RCC 7860 (cell line): Measurements from ENCODE around the gene PAQR3.

Experiments used
- DNase-seq: peaks from one replicate; pipeline ENCODE4 v3.0.0-alpha.2; 2015; ENCODE audit warnings: low spot score
- FAIRE-seq: peaks from 2 replicates; lab custom pipeline; 2012; peaks lifted over from hg19 to GRCh38; lab: Jason Lieb, UNC

PAQR3 gene, protein sequence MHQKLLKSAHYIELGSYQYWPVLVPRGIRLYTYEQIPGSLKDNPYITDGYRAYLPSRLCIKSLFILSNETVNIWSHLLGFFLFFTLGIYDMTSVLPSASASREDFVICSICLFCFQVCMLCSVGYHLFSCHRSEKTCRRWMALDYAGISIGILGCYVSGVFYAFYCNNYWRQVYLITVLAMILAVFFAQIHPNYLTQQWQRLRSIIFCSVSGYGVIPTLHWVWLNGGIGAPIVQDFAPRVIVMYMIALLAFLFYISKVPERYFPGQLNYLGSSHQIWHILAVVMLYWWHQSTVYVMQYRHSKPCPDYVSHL

DNA sequence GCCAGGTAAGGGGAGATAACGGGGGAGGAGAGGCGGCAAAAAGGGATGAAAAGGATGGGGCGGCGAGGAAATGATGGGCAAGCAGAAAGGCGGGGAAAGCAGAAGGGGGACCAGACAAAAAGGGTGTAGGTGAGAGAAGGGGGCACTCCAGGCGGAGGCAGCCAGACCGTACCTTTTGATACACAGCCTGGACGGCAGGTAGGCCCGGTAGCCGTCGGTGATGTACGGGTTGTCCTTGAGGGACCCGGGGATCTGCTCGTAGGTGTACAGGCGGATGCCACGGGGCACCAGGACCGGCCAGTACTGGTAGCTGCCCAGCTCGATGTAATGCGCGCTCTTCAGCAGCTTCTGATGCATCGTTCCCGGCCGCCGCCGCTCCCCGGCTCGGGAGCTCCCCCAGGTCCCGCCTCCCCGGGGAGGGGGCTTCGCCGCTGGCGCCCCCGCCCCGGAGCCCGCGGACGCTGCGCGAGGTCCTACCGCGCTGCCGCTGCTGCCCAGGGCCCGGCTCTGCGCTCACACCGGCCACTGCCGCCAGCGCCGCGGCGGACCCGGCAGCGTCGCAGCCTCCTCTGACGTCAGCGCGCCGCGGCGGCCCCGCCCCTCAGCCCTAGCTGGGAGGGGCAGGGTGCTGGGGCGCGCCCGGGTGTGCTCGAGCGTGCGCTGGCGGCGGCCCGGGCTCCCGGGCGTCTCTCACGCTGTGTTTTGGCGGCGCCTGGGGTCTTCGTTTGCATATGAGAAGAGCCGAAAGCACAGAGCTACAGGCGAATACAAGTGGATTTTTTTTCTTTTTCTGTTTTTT, at the start of gene PAQR3:
PAQR3 (minus strand) TSS at position 571 of the 799 bp plus-strand sequence; CDS start at position 357, 214 bp downstream.
- DNase-seq = peak; percentile 56
- FAIRE-seq = no peak

DNA sequence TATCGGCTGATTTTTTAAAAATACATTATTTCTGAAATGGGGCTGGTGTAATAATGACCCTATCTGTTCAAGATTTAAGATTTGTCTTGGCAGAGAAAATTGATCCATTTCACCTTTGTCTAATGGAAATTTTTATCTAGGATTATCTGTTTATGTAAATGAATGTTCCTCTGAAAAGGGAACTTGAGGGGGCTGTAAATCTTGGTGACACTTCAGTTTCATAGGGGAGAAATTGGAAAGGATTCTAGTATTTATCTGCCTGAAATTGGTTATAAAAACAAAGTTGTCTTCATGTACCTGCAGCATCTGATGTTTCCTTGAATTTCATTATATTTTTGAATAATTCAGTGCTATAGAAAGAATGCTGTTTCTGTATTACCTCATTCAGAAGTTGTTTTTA, 48.4 kb upstream of the PAQR3 start:
- FAIRE-seq = no peak
- no peak for DNase-seq

DNA sequence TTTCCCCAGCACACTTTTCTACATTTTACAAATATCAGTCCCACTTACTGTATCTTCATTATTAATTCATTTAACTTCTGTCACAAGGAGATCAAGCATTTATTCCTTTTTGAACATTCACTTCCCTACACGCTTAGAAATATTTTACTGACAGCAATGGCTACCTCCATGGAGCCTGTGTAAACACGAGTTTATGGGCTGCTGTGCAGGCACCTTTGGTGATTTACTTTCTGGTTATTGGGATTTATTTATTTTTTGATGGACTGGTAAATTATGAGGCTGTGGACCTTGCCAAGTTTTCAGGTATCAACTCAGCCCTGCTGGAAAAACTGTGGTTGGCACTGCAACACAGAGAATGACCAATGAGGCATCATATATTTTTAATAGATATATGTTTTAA, 45.4 kb upstream of the PAQR3 start:
- FAIRE-seq (no peak), DNase-seq (no peak)

DNA sequence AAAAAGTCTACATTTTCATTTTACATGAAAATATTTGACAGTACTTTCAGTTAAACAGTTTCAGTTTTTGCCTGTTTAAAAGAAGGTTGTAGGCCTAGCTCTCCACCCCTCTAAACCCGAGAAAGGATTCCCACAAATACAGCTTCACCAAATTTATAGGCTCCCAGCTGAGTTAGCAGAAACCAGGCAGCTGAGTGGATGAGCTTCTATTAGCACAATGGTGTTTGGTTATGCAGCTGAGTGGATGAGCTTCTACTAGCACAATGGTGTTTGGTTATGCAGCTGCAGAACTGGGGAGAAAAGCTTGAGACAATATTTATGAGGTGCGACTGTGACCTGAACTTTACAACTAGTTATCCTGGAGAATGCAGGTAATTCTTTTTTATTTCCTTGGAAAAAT, 36.6 kb upstream of the PAQR3 start:
- no peak for FAIRE-seq
- no peak for DNase-seq

DNA sequence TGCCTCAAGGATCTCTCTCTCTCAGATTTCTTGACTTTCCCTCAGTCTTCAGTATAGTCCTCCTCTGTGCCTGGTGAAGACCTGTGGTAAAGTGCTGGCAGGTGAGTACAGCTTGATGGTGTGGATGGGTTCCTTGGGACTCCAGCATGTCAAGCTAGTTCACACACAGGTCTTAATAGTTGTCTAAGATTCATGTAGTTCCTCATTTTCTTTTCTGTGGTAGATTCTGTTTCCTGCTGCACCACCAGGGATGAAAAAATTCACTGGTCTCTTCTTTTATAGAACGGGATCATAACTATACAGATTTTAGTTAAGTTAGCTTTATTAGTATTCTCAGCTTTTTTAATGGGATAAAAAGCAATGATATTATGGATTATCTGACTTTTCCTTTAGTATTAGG, 32.5 kb upstream of the PAQR3 start:
- DNase-seq = no peak
- no peak for FAIRE-seq

DNA sequence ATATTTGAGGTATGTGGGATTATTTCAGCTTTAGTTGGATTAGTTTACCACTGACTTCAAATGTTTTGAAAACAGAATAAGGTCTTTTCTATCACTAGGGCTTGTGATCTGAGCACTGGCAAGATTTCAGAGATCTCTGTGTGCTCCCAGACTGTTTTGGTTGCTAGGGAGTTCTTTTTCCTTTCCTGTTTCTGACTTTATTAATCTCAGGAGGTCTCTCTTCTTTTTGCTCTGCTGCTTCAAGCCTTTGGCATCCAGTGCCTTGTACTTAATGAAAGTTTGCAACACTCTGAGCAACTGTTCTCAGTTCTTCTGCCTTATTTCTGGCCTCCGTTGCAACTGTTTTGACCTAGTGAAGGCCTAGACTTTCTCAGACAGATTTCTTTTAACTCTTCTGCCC, 32.1 kb upstream of the PAQR3 start:
- DNase-seq = no peak
- no peak for FAIRE-seq

DNA sequence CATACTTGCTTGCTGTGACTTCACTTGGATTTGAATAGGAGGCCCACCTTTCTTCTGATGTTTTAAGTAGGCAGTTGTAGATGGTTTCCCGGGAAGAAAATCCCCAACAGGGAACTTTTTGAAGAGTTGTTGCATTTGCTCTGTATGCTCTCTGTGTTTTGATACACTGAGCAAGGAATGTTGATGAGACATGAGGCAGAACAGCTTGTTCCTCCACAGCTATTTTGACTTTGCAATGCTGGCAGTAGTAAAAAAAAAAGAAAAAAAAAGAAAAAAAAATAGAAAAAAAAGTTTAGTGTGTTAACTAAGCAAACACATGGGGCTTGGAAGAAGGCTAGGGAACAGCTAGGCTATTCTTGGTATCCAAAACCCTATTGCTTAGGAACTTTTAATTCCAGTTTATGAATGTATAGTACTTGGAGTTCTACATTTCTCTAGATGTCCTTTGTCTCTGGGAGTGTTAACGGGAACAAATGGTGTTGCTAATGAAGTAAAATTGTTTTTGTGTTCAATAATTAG, 23.4 kb upstream of the PAQR3 start:
- DNase-seq (no peak), FAIRE-seq (no peak)

DNA sequence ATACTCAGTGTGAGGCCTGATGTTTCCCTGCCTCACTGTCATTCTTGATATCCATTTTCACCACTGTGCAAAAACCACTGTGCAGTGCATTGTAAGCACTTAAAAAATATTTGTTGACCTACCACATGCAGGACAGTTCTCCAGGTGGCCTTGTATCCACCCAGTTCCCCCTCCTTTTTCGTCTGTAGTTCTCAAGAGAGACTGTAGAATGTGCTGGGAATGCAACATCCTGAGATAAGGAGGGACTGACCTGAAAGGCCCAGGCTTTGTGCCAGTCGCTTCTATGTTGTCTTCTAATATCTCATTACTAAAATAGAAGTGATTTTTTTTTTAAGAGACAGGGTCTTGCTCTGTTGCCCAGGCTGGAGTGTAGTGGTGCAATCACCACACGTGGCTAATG, 21.7 kb upstream of the PAQR3 start:
- FAIRE-seq = no peak
- DNase-seq = no peak

DNA sequence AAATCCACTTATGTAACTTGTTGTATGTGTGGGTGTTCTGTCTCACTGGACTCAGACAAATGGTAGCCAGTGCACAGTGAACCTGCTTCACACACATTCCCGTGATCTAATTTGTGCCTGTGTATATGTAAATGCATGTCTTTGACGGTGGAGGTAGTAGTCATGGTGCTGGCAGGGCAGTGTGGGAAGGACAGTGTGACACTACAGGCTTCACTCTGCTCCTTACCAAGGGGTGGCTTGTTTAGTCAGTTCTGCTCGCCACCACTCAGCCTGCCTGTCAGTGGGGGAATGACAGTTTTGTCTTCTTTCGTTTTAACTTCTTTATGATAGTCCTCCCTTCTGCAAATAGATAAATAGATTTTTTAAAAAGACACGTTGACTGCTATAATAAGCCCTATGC, 17.7 kb upstream of the PAQR3 start:
- FAIRE-seq (no peak), DNase-seq (no peak)

DNA sequence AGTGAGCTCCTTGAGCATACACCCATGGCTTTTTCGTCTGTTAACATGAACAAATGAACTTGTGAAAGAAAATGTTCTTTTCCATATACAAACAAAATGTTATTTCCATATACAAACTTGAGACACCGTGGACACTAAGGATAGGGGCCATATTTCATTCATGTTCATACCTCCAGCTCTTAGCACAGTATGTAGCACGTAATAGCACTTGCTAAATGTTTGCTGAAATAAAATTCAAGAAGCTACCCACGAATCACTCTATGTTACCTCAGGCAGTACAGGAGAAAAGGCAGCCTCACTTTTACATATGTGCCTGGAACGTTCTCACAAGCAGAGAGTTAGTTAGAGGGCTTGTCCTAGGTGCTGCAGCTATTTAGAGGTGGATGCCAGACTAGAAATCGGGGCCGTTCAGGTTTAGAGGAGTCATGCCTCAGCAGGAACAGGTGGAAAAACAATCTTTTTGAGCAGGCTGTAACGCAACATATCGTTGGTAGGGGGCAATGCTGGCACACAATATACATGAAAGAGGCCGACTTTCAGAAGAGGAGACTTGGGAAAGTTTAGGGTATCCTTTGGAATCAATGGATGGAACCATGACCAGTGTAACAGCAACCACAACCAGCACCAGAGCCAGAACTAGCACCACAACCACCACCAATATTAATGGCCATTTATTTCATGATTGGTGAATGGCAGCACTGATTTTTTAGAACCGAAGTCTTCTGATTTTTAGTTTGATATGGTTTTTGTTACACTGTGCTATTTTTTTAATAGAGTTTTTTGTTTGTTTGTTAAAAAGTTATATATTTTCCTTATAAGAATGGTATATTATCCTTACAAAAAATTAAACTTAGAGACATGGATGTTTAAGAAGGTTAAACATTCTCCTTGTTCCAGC, 14.8 kb upstream of the PAQR3 start:
- no peak for FAIRE-seq
- DNase-seq = no peak

DNA sequence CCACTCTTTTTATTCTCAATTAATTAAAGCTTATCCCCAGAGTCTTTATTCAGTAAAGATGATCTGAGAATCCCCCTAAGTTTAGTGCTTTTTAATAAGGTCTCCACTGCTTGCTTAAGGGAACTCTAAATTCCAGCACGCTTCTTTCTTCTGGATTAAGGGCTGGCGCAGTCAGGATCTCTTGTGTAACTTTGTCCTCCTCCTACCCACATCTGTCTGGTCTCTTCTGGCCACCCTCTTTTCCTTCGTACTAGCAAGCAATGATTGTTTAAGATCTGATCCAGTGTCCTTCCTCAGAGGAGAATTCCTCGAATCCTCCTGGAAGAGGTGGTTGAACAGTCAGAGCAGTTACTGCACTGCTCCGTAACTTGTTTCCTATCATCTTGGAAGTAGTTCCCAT, 14.0 kb upstream of the PAQR3 start:
- FAIRE-seq (no peak), DNase-seq (no peak)

DNA sequence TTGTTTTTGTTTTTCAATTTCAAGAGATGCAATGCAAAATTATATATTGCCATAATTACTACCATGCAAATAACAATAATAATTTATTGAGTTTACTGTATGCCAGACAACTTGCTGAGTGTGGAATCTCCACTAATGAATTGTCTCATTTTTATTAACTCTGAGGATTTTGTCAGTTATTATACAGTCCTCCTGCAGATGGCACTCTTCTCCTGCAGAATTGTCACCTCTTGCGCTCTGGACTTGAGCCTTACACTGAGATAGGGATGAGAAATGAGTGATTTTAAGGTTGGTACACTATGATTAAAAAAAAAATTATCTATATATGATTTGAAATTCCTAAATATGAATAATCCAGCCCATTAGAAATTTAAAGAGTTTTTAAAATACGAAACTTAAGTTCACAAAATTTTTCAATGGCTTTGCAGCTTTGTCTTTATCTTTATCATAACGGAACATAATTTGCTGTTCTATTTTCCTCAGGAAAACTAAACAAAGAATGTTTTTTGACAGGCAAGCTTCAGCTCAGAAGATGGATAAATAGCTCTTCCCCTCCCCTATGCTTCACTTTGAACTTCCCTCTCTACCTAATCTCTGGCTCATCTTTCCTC, 12.7 kb upstream of the PAQR3 start:
- FAIRE-seq = peak; percentile 75
- peak; percentile 32 for DNase-seq

DNA sequence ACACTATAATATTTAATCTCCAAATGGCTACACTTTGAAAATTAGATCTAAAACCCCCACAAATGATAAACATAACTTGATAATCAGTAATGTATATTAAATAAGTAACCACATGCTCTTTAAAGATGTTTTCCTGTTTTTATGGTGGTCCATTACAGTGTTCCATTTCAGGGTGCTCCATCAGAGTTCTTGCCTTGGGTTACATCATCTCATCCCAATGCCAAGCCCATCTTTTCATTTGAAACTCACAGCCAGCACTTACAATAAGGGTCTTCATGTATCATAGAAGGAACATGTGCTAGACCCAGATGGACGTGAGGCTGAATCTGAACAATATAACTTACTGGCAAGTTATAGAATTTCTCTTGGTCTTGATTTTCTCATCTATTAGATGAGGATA, 10.5 kb upstream of the PAQR3 start:
- FAIRE-seq (no peak), DNase-seq (no peak)

DNA sequence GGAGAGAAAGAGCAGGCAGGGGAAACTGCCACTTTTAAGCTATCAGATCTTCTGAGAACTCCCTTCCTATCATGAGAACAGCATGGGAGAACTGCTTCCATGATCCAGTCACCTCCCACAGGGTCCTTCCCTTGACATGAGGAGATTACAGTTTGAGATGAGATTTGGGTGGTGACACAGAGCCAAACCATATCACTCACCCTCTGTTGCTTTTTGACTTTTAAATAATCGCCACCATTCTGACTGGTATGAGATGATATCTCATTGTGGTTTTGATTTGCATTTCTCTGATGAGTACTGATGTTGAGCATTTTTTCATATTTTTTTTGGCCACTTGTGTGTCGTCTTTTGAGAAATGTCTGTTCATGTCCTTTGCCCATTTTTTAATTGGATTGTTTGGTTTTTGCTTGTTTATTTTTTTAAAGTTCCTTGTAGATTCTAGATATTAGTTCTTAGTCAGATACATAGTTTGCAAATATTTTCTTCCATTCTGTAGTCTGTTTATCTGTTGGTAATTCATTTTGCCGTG, 6.5 kb upstream of the PAQR3 start:
- FAIRE-seq (no peak), DNase-seq (no peak)

DNA sequence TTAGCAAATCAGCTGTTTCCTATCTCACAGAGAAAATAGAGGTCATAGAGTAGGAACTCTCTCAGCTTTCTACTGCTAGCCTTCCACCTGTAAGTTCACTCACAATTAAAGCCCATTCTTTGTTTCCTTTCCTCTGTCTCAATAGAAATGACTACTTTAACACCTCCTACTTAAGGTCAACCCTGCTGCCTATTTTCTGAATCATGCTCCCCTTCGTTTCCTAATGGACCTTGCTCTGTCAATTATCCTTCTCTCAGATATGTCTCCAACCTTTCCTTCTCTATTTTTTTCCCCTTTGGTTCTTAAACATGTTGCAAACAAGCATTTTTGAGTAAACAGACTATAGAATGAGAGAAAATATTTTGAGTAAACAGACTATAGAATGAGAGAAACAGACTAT, 5.1 kb upstream of the PAQR3 start:
- DNase-seq (no peak), FAIRE-seq (no peak)

DNA sequence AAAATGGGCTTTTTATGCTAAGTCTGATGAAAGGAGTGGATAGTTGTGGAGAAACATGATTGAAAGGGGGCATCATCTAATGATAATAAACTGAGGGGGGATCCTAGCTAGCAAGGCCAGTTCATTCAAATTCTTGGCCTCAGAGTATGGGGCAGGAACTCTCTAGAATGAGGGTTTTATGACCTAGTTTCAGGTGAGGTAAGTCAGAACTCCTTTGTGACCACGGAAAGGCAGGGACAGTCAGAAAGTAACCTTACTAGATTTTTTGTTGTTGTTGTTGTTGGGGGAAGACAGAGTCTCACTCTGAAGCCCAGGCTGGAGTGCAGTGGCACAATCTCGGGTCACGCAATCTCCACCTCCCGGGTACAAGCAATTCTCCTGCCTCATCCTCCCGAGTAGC, 1.5 kb upstream of the PAQR3 start:
- FAIRE-seq (no peak), DNase-seq (no peak)

DNA sequence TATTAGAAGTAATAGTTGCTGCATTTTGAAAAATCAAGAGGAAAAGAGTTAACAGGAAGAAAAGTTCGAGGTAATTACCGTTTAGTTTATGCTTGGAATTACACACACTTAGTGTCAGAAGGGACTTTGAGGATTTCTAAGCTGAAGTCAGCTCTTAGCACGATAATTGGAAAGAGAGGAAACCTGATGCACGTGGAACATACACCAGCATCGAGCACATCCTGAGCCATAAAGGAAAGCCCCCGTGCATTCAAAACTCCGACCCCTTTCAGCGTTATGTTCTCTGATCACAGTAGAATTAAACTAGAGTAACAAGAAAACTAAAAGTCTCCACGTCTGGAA, 400 bp upstream of the PAQR3 start:
- FAIRE-seq (no peak), DNase-seq (no peak)

DNA sequence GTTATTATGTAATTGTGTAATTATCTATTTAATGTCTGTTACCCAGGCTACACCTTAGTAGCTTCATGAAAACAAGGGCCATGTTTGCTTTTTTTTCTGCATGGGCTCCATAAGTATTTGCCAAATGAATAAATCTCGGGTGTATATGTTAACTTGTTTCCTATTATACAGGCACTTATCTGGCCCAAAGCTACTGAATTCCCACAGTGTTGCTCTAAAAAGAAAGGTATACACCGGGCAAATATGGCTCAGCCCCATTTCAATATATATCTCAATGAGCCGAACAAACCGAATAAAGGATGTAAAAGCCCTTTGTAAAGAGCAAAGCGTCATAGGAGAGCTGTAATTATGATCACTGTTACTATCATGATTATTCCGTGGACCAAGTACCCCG, 767 bp downstream of the PAQR3 start:
- FAIRE-seq = no peak
- no peak for DNase-seq

DNA sequence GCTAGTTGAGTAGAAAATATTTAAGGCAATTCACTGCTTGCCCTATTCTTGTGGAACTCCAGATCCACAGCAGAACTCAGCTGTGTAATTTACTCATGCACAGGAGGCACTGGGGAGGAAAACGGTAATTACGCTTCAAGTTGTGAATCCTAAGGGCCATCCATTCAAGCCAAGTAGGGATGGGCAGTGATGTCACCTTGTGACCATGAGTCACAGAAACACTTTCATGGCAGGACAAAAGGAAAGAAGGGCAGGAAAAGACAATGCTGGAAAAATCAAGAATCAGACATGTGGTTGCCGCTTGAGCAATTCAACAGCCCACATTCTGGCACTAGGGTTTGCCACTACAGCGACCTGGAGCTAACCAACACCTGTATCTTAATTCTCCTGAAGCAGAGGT, 1.4 kb downstream of the PAQR3 start:
- FAIRE-seq (no peak), DNase-seq (peak; percentile 53)

DNA sequence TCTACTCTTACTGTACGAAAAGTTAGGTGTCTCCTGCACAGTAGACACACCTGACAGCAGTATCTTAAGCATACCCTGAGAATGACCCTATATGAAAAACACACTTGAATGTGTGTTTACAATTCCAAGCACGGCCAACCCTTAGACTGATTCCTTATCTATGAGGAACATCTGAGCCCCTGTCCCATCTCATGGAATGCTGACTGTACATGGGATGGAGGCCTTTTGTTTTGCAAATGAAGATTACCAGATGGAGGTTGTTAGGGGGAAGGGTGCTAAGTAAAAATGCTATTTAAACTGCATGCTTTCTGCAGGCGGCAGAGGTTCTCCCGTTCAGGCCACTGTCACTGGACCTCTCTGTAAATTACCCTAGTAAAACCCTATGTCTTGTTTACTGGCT, 2.2 kb downstream of the PAQR3 start:
- FAIRE-seq (no peak), DNase-seq (no peak)
